Esophagus squamous epithelium (tissue), 4 donors: ENCODE results near the gene CCDC15.

Experiments
- POLR2A ChIP-seq, 4 donors: fragments of 450-650 bp; IDR thresholded peaks; one replicate each; pipeline ENCODE4 v1.6.1; 2017; ENCODE audit warnings: antibody characterized with exemption in 4 of 4, mild to moderate bottlenecking in 4 of 4, moderate library complexity in 3 of 4
- TF ChIP-seq, protein P1 (sequence below), 6 experiments: fragments of 450-650 bp in 4 of 6; fragments of 200-600 bp in 2 of 6; sonication (generic) in 2 of 6; IDR thresholded peaks; one replicate each; pipeline ENCODE4 v1.5.1; 2016 to 2019; ENCODE audit warnings: antibody characterized with exemption in 6 of 6, mild to moderate bottlenecking in 4 of 6, moderate library complexity in 4 of 6

- TF ChIP-seq, protein P1, sequence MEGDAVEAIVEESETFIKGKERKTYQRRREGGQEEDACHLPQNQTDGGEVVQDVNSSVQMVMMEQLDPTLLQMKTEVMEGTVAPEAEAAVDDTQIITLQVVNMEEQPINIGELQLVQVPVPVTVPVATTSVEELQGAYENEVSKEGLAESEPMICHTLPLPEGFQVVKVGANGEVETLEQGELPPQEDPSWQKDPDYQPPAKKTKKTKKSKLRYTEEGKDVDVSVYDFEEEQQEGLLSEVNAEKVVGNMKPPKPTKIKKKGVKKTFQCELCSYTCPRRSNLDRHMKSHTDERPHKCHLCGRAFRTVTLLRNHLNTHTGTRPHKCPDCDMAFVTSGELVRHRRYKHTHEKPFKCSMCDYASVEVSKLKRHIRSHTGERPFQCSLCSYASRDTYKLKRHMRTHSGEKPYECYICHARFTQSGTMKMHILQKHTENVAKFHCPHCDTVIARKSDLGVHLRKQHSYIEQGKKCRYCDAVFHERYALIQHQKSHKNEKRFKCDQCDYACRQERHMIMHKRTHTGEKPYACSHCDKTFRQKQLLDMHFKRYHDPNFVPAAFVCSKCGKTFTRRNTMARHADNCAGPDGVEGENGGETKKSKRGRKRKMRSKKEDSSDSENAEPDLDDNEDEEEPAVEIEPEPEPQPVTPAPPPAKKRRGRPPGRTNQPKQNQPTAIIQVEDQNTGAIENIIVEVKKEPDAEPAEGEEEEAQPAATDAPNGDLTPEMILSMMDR (IDR thresholded peaks at IDR 0.05), result no peak
- no peak for TF ChIP-seq POLR2A (IDR thresholded peaks at IDR 0.05)
Measured at GRCh38 chr11:125090816-125091215, 136.8 kb downstream of the CCDC15 start.
